ENCODE results near the gene KRTAP5-10.
"Not testable (repeated sequence)": the region's sequence is repeated elsewhere in the genome, so short reads cannot be mapped to it uniquely, and the experiment has no call there.

The KRTAP5-10 gene

GRCh38 chr11:71542879-71543777 is 22.2 kb upstream of the KRTAP5-10 start:
- DNase-seq (ENCODE audit: low read depth, low spot score) = no peak

- no peak for DNase-seq (ENCODE audit: low read depth, low spot score)
Observed at GRCh38 chr11:71543866-71544265, 21.5 kb upstream of the KRTAP5-10 start.

- no peak for DNase-seq (ENCODE audit: low read depth, low spot score)
Observed at GRCh38 chr11:71544525-71545214, 20.7 kb upstream of the KRTAP5-10 start.

- DNase-seq (ENCODE audit: low read depth, low spot score) = no peak
Observed at GRCh38 chr11:71545405-71545966, 19.9 kb upstream of the KRTAP5-10 start.

- DNase-seq (ENCODE audit: low read depth, low spot score) = no peak
Observed at GRCh38 chr11:71548120-71548519, 17.2 kb upstream of the KRTAP5-10 start, which contains the start of gene KRTAP5-9. KRTAP5-9 (plus strand) TSS chr11:71548420; CDS start chr11:71548658, 238 bp downstream.

GRCh38 chr11:71548716-71549151 is 16.6 kb upstream of the KRTAP5-10 start:
- DNase-seq (ENCODE audit: low read depth, low spot score) = no peak

GRCh38 chr11:71551711-71552110 is 13.7 kb upstream of the KRTAP5-10 start:
- DNase-seq (ENCODE audit: low read depth, low spot score) = no peak

GRCh38 chr11:71554996-71555395 is 10.4 kb upstream of the KRTAP5-10 start:
- no peak for DNase-seq (ENCODE audit: low read depth, low spot score)

GRCh38 chr11:71555508-71555907 is 9.9 kb upstream of the KRTAP5-10 start:
- no peak for DNase-seq (ENCODE audit: low read depth, low spot score)

- DNase-seq (ENCODE audit: low read depth, low spot score) = no peak
Observed at GRCh38 chr11:71556018-71556417, 9.3 kb upstream of the KRTAP5-10 start.

- DNase-seq (ENCODE audit: low read depth, low spot score) = no peak
Observed at GRCh38 chr11:71557257-71557656, 8.1 kb upstream of the KRTAP5-10 start.

GRCh38 chr11:71558996-71559395 is 6.4 kb upstream of the KRTAP5-10 start:
- no peak for DNase-seq (ENCODE audit: low read depth, low spot score)

- no peak for DNase-seq (ENCODE audit: low read depth, low spot score)
Observed at GRCh38 chr11:71562120-71562519, 3.2 kb upstream of the KRTAP5-10 start.

- DNase-seq (ENCODE audit: low read depth, low spot score) = peak; percentile 26
Observed at GRCh38 chr11:71563406-71563805, 2.0 kb upstream of the KRTAP5-10 start.

- no peak for DNase-seq (ENCODE audit: low read depth, low spot score)
Observed at GRCh38 chr11:71564430-71564829, 933 bp upstream of the KRTAP5-10 start.

- no peak for DNase-seq (ENCODE audit: low read depth, low spot score)
Observed at GRCh38 chr11:71566081-71566620, 788 bp downstream of the KRTAP5-10 start.

GRCh38 chr11:71566626-71567599 is 1.6 kb downstream of the KRTAP5-10 start:
- not testable (repeated sequence) for DNase-seq (ENCODE audit: low read depth, low spot score)

GRCh38 chr11:71567633-71568032 is 2.3 kb downstream of the KRTAP5-10 start:
- DNase-seq (ENCODE audit: low read depth, low spot score) = not testable (repeated sequence)

- DNase-seq (ENCODE audit: low read depth, low spot score) = peak; percentile 7
Observed at GRCh38 chr11:71568704-71569349, 3.5 kb downstream of the KRTAP5-10 start.

Data from astrocyte of the hippocampus (primary cell).